ACC112 (cell line): ENCODE measurements around the gene DICER1.
A peak's percentile ranks its signal among the peaks of the same experiment; 100 is the strongest.

Source experiments
- H2AFZ ChIP-seq: fragments of 200-600 bp; sonication (generic); one replicate; pipeline ENCODE4 v1.6.0; 2017; ENCODE audit warnings: antibody characterized with exemption, low read length; ENCODE audit not compliant: unreplicated experiment
- H3K27ac ChIP-seq: fragments of 200-600 bp; sonication (generic); 2 replicates; pipeline ENCODE4 v1.5.1; 2014; ENCODE audit warnings: low read depth, mild to moderate bottlenecking, antibody characterized with exemption, low read length, moderate library complexity
- H3K27me3 ChIP-seq: fragments of 200-600 bp; sonication (generic); 2 replicates; pipeline ENCODE4 v1.6.1; 2014; ENCODE audit warnings: mild to moderate bottlenecking, antibody characterized with exemption, low read length, moderate library complexity, mixed read lengths; ENCODE audit not compliant: insufficient read depth
- H3K36me3 ChIP-seq: fragments of 200-600 bp; sonication (generic); 2 replicates; pipeline ENCODE4 v1.6.1; 2016; ENCODE audit warnings: mild to moderate bottlenecking, antibody characterized with exemption, low read length, moderate library complexity, mixed read lengths; ENCODE audit not compliant: insufficient read depth
- H3K4me1 ChIP-seq: fragments of 200-600 bp; sonication (generic); one replicate; pipeline ENCODE4 v1.6.1; 2016; ENCODE audit warnings: low read length, mixed read lengths; ENCODE audit not compliant: insufficient read depth, unreplicated experiment, control insufficient read depth
- H3K4me3 ChIP-seq: fragments of 200-600 bp; sonication (generic); 2 replicates; pipeline ENCODE4 v1.5.1; 2014; ENCODE audit warnings: mild to moderate bottlenecking, low read depth, low read length
- H3K79me2 ChIP-seq: fragments of 200-600 bp; sonication (generic); one replicate; pipeline ENCODE4 v1.6.0; 2016; ENCODE audit warnings: low read length; ENCODE audit not compliant: control insufficient read depth, unreplicated experiment, insufficient read depth

Gene DICER1

GRCh38 chr14:95106971-95107370, 50.4 kb downstream of the DICER1 start:
- Histone ChIP-seq H3K79me2 (no peaks in the 10 kb centered on the region), H3K4me1 (no peaks in the 10 kb centered on the region), H3K27ac (peak overlapping the region; percentile 16), H3K36me3 (peaks cover 56% of the 10 kb centered on the region), H3K4me3 (no peak overlapping the region), H3K27me3 (no peaks in the 10 kb centered on the region), H2AFZ (no peak overlapping the region)

GRCh38 chr14:95104911-95105310, 52.4 kb downstream of the DICER1 start:
- peaks cover 18% of the 10 kb centered on the region for H3K79me2 ChIP-seq
- peaks cover 47% of the 10 kb centered on the region for H3K36me3 ChIP-seq

GRCh38 chr14:95102680-95103044, 54.7 kb downstream of the DICER1 start:
- Histone ChIP-seq H3K4me1 (peaks cover 23% of the 10 kb centered on the region), H3K4me3 (no peak overlapping the region), H3K27ac (no peak overlapping the region), H3K27me3 (no peaks in the 10 kb centered on the region), H2AFZ (no peak overlapping the region), H3K36me3 (peaks cover 27% of the 10 kb centered on the region), H3K79me2 (peaks cover 24% of the 10 kb centered on the region)

More at GRCh38 chr14:95104911-95105310, 52.4 kb downstream of the DICER1 start:
- Histone ChIP-seq H3K27ac (no peak overlapping the region), H3K27me3 (no peaks in the 10 kb centered on the region), H3K4me3 (no peak overlapping the region), H2AFZ (no peak overlapping the region), H3K4me1 (peaks cover 11% of the 10 kb centered on the region)

- H3K4me1 ChIP-seq = peaks cover 27% of the 10 kb centered on the region
- peaks cover 24% of the 10 kb centered on the region for H3K79me2 ChIP-seq
- H3K36me3 ChIP-seq = peaks cover 22% of the 10 kb centered on the region
- no peak overlapping the region for H3K4me3 ChIP-seq
- no peaks in the 10 kb centered on the region for H3K27me3 ChIP-seq
- H2AFZ ChIP-seq = no peak overlapping the region
- H3K27ac ChIP-seq = no peak overlapping the region
Measured at GRCh38 chr14:95101736-95102679, 55.3 kb downstream of the DICER1 start.

GRCh38 chr14:95098984-95099599, 58.2 kb downstream of the DICER1 start:
- H3K27ac ChIP-seq = no peak overlapping the region
- no peaks in the 10 kb centered on the region for H3K27me3 ChIP-seq
- H2AFZ ChIP-seq = no peak overlapping the region
- peaks cover 27% of the 10 kb centered on the region for H3K4me1 ChIP-seq
- no peak overlapping the region for H3K4me3 ChIP-seq
- H3K79me2 ChIP-seq = peaks cover 26% of the 10 kb centered on the region
- H3K36me3 ChIP-seq = peaks cover 20% of the 10 kb centered on the region; the same call in 1 of the 2 replicates

- Histone ChIP-seq H3K79me2 (peaks cover 26% of the 10 kb centered on the region), H3K27me3 (no peaks in the 10 kb centered on the region), H3K27ac (no peak overlapping the region), H3K4me3 (no peak overlapping the region), H2AFZ (no peak overlapping the region), H3K36me3 (peaks cover 26% of the 10 kb centered on the region), H3K4me1 (peaks cover 27% of the 10 kb centered on the region)
Measured at GRCh38 chr14:95097385-95097784, 59.9 kb downstream of the DICER1 start.

GRCh38 chr14:95096476-95096875, 60.9 kb downstream of the DICER1 start:
- Histone ChIP-seq H2AFZ (no peak overlapping the region), H3K79me2 (peaks cover 22% of the 10 kb centered on the region), H3K27me3 (no peaks in the 10 kb centered on the region), H3K36me3 (peaks cover 32% of the 10 kb centered on the region), H3K27ac (no peak overlapping the region), H3K4me1 (peaks cover 27% of the 10 kb centered on the region), H3K4me3 (no peak overlapping the region)

- no peak overlapping the region for H2AFZ ChIP-seq
- no peaks in the 10 kb centered on the region for H3K27me3 ChIP-seq
- H3K4me3 ChIP-seq = no peak overlapping the region
- peaks cover 32% of the 10 kb centered on the region for H3K36me3 ChIP-seq
- H3K4me1 ChIP-seq = peaks cover 26% of the 10 kb centered on the region
- peaks cover 17% of the 10 kb centered on the region for H3K79me2 ChIP-seq
- H3K27ac ChIP-seq = no peak overlapping the region
Measured at GRCh38 chr14:95095996-95096395, 61.3 kb downstream of the DICER1 start.

- Histone ChIP-seq H3K4me3 (no peak overlapping the region), H3K79me2 (peaks cover 2% of the 10 kb centered on the region), H3K4me1 (peaks cover 5% of the 10 kb centered on the region), H3K36me3 (peaks cover 42% of the 10 kb centered on the region), H3K27ac (no peak overlapping the region), H2AFZ (no peak overlapping the region), H3K27me3 (no peaks in the 10 kb centered on the region)
Measured at GRCh38 chr14:95092723-95093122, 64.6 kb downstream of the DICER1 start.

GRCh38 chr14:95091581-95091980, 65.7 kb downstream of the DICER1 start:
- H3K36me3 ChIP-seq = peaks cover 45% of the 10 kb centered on the region

GRCh38 chr14:95088665-95089064, 68.7 kb downstream of the DICER1 start:
- Histone ChIP-seq H2AFZ (no peak overlapping the region), H3K36me3 (peaks cover 39% of the 10 kb centered on the region), H3K27ac (no peak overlapping the region), H3K79me2 (no peaks in the 10 kb centered on the region), H3K4me3 (no peak overlapping the region), H3K27me3 (no peaks in the 10 kb centered on the region), H3K4me1 (no peaks in the 10 kb centered on the region)

More at GRCh38 chr14:95091581-95091980, 65.7 kb downstream of the DICER1 start:
- Histone ChIP-seq H3K27me3 (no peaks in the 10 kb centered on the region), H3K4me1 (no peaks in the 10 kb centered on the region), H3K27ac (no peak overlapping the region), H2AFZ (no peak overlapping the region), H3K79me2 (peaks cover 2% of the 10 kb centered on the region), H3K4me3 (no peak overlapping the region)
